ENCODE data around the gene SMAD6. TPM values are rescaled to one million over a fixed set of nuclear protein-coding genes. Genes with fewer than 3 reads are reported as not detected.

SMAD6 gene
- total RNA-seq, 2 donors from 2014 or later: 190 to 213 TPM

DNA sequence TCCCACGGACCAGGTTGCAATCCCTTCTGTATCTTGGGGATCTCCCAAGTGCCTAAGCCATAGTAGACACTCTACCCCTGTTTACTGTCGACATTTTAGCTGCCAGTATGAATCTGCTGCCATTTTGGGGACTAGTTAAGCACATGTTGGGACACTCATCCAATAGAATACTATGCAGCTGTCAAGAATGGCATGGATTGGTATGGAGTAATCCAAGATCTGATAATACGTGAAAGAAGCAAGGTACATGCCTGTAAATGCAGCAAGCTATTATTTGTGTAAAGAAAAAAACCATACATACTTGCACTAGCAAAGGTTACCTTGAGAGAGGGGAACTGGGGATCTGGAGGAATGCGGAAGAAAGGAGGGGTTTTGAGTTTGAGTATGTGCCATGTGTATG lies 129.3 kb downstream of the SMAD6 start:
- H3K4me1 Mint-ChIP-seq: peaks cover 41% of the 10 kb centered on the region
- Histone ChIP-seq H3K9ac (ENCODE audit: extremely low read depth, low read length, poor library complexity, severe bottlenecking) (no peak overlapping the region), H3K9me3 (ENCODE audit: control insufficient read depth, low read length) (peaks cover 5% of the 10 kb centered on the region), H3K4me1 (ENCODE audit: control insufficient read depth, insufficient read depth, low read length) (peaks cover 13% of the 10 kb centered on the region), H3K36me3 (ENCODE audit: control insufficient read depth, insufficient read depth, low read length) (no peaks in the 10 kb centered on the region), H3K27me3 (ENCODE audit: control insufficient read depth, insufficient read depth, low read length, poor library complexity, severe bottlenecking) (no peaks in the 10 kb centered on the region), H3K4me3 (ENCODE audit: low read length) (no peak overlapping the region), H3K27ac (ENCODE audit: low read depth, low read length) (no peak overlapping the region)
- H3K27me3 Mint-ChIP-seq (ENCODE audit: insufficient read depth): no peaks in the 10 kb centered on the region
- H3K27ac Mint-ChIP-seq: no peak overlapping the region
- no peaks in the 10 kb centered on the region for H3K36me3 Mint-ChIP-seq (ENCODE audit: low read depth)
- 87 to 94% methylated on average over 3 to 4 of the region's 4 CpGs for WGBS, 2 experiments (ENCODE audit: insufficient coverage in 1 of 2, insufficient read length in 1 of 2)
- no peaks in the 10 kb centered on the region for H3K9me3 Mint-ChIP-seq
- TF ChIP-seq CTCF (conservative IDR thresholded peaks at IDR 0.05): no peak
- DNase-seq: no peak
- H3K4me3 Mint-ChIP-seq: no peak overlapping the region

DNA sequence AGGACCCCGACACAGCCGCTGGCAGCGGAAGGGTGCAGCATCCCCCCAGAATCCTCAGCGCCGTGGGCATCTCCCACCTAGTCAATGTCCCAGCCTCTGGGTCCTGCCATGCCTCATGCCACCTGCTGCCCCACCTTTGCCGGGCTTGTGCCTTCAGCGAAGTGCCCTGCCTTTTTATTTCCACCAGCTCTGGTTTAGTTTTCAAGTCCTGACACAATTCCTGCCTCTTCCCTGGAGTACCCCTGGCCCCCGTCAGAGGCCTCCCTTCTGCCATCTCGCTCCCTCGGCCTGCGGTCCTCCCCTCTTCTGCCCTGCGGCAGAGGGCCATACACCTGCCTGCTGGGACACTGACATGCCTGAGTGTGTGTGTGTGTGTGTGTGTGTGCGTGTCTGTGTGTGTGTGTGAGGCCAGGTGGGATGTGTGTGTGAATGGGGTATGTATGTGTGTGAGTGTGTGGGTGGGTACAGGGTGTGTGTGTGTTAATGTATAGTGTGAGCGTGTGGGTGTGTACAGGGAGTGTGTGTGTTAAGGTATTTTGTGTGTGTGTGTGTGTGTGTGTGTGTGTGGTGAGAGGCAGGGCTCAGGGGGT lies 129.9 kb downstream of the SMAD6 start:
- peaks cover 5% of the 10 kb centered on the region for H3K9me3 ChIP-seq (ENCODE audit: control insufficient read depth, low read length)
- H3K9ac ChIP-seq (ENCODE audit: extremely low read depth, low read length, poor library complexity, severe bottlenecking): no peak overlapping the region
- H3K4me3 Mint-ChIP-seq: no peak overlapping the region
- no peaks in the 10 kb centered on the region for H3K36me3 Mint-ChIP-seq (ENCODE audit: low read depth)
- DNase-seq: no peak
- no peaks in the 10 kb centered on the region for H3K27me3 ChIP-seq (ENCODE audit: control insufficient read depth, insufficient read depth, low read length, poor library complexity, severe bottlenecking)
- H3K36me3 ChIP-seq (ENCODE audit: control insufficient read depth, insufficient read depth, low read length): no peaks in the 10 kb centered on the region
- no peak for TF ChIP-seq CTCF (conservative IDR thresholded peaks at IDR 0.05)
- 91 to 100% methylated on average over 3 to 13 of the region's 14 CpGs for whole genome bisulfite sequencing, 2 experiments (ENCODE audit: insufficient coverage in 1 of 2, insufficient read length in 1 of 2)
- H3K27me3 Mint-ChIP-seq (ENCODE audit: insufficient read depth): no peaks in the 10 kb centered on the region
- no peak overlapping the region for H3K27ac ChIP-seq (ENCODE audit: low read depth, low read length)
- no peak overlapping the region for H3K27ac Mint-ChIP-seq
- H3K4me3 ChIP-seq (ENCODE audit: low read length): no peak overlapping the region
- H3K9me3 Mint-ChIP-seq: no peaks in the 10 kb centered on the region
- H3K4me1 Mint-ChIP-seq: peaks cover 35% of the 10 kb centered on the region
- H3K4me1 ChIP-seq (ENCODE audit: control insufficient read depth, insufficient read depth, low read length): peaks cover 13% of the 10 kb centered on the region

Other genes starting within 250 kb of the SMAD6 start
- 10 to 100 TPM; 25.4 to 27.4 TPM for gene SNAPC5, start 204.5 kb upstream of the SMAD6 start, total RNA-seq
- gene RPL4, start 197.4 kb upstream of the SMAD6 start, total RNA-seq: 1,000 to 10,000 TPM; 2,700 to 3,227 TPM
- 10 to 100 TPM; 37.3 to 44.2 TPM for gene ZWILCH, start 196.9 kb upstream of the SMAD6 start, total RNA-seq
- under 1 TPM; 0.51 to 0.77 TPM for gene LCTL, start 136.2 kb upstream of the SMAD6 start, total RNA-seq